Measurements from ENCODE around the gene CRAT.

The CRAT gene

GRCh38 chr9:129074106-129074505 lies 36.5 kb downstream of the CRAT start:
- no peaks in the 10 kb centered on the region for H3K9me3 Mint-ChIP-seq
- no peaks in the 10 kb centered on the region for H3K36me3 Mint-ChIP-seq (ENCODE audit: low read depth)
- DNase-seq (no peak), ATAC-seq (no peak)
- no peaks in the 10 kb centered on the region for H3K27me3 Mint-ChIP-seq
- H3K4me3 Mint-ChIP-seq = no peak overlapping the region
- H3K4me1 Mint-ChIP-seq = peaks cover 20% of the 10 kb centered on the region
- H3K27ac Mint-ChIP-seq = no peak overlapping the region

- Mint-ChIP-seq H3K9me3 (no peaks in the 10 kb centered on the region), H3K4me3 (no peak overlapping the region), H3K27me3 (no peaks in the 10 kb centered on the region), H3K4me1 (peaks cover 26% of the 10 kb centered on the region), H3K27ac (no peak overlapping the region), H3K36me3 (ENCODE audit: low read depth) (peaks cover 4% of the 10 kb centered on the region)
- DNase-seq = no peak
- no peak for ATAC-seq
These were observed 37.2 kb downstream of the CRAT start for GRCh38 chr9:129073404-129073803.

- H3K27me3 Mint-ChIP-seq = no peaks in the 10 kb centered on the region
- H3K27ac Mint-ChIP-seq = no peak overlapping the region
- ATAC-seq (no peak), DNase-seq (no peak)
- peaks cover 5% of the 10 kb centered on the region for H3K36me3 Mint-ChIP-seq (ENCODE audit: low read depth)
- no peak overlapping the region for H3K4me3 Mint-ChIP-seq
- H3K4me1 Mint-ChIP-seq = peaks cover 30% of the 10 kb centered on the region
- no peaks in the 10 kb centered on the region for H3K9me3 Mint-ChIP-seq
These were observed 38.4 kb downstream of the CRAT start for GRCh38 chr9:129072171-129072570.

- H3K9me3 Mint-ChIP-seq = no peaks in the 10 kb centered on the region
- peak; percentile 12 for DNase-seq
- H3K27me3 Mint-ChIP-seq = no peaks in the 10 kb centered on the region
- H3K4me1 Mint-ChIP-seq = peaks cover 30% of the 10 kb centered on the region
- no peak overlapping the region for H3K4me3 Mint-ChIP-seq
- H3K36me3 Mint-ChIP-seq (ENCODE audit: low read depth) = peaks cover 5% of the 10 kb centered on the region
- H3K27ac Mint-ChIP-seq = no peak overlapping the region
- no peak for ATAC-seq
These were observed 39.0 kb downstream of the CRAT start for GRCh38 chr9:129071526-129072126.

- no peak overlapping the region for H3K4me3 Mint-ChIP-seq
- no peaks in the 10 kb centered on the region for H3K27me3 Mint-ChIP-seq
- H3K9me3 Mint-ChIP-seq = no peaks in the 10 kb centered on the region
- peaks cover 5% of the 10 kb centered on the region for H3K36me3 Mint-ChIP-seq (ENCODE audit: low read depth)
- DNase-seq (no peak), ATAC-seq (no peak)
- no peak overlapping the region for H3K27ac Mint-ChIP-seq
- H3K4me1 Mint-ChIP-seq = peaks cover 30% of the 10 kb centered on the region
These were observed 39.7 kb downstream of the CRAT start for GRCh38 chr9:129070696-129071525.

GRCh38 chr9:129069862-129070641 lies 40.5 kb downstream of the CRAT start:
- ATAC-seq (no peak), DNase-seq (no peak)
- H3K27ac Mint-ChIP-seq = no peak overlapping the region
- H3K4me3 Mint-ChIP-seq = no peak overlapping the region
- H3K4me1 Mint-ChIP-seq = peaks cover 30% of the 10 kb centered on the region
- no peaks in the 10 kb centered on the region for H3K9me3 Mint-ChIP-seq
- H3K36me3 Mint-ChIP-seq (ENCODE audit: low read depth) = peaks cover 9% of the 10 kb centered on the region
- H3K27me3 Mint-ChIP-seq = no peaks in the 10 kb centered on the region

- H3K4me1 Mint-ChIP-seq = peaks cover 30% of the 10 kb centered on the region
- H3K9me3 Mint-ChIP-seq = no peaks in the 10 kb centered on the region
- DNase-seq (peak; percentile 64), ATAC-seq (peak; percentile 84)
- H3K4me3 Mint-ChIP-seq = peak overlapping the region; percentile 60
- peak overlapping the region; percentile 86 for H3K27ac Mint-ChIP-seq
- H3K36me3 Mint-ChIP-seq (ENCODE audit: low read depth) = peaks cover 11% of the 10 kb centered on the region
- no peaks in the 10 kb centered on the region for H3K27me3 Mint-ChIP-seq
These were observed 41.4 kb downstream of the CRAT start for GRCh38 chr9:129068990-129069861.

GRCh38 chr9:129068110-129068509 lies 42.5 kb downstream of the CRAT start:
- ATAC-seq = no peak
- Mint-ChIP-seq H3K27ac (peak overlapping the region; percentile 86), H3K36me3 (ENCODE audit: low read depth) (peaks cover 13% of the 10 kb centered on the region), H3K9me3 (no peaks in the 10 kb centered on the region), H3K4me3 (peak overlapping the region; percentile 60), H3K27me3 (no peaks in the 10 kb centered on the region), H3K4me1 (peaks cover 26% of the 10 kb centered on the region)
- no peak for DNase-seq

- no peak overlapping the region for H3K27ac Mint-ChIP-seq
- no peaks in the 10 kb centered on the region for H3K9me3 Mint-ChIP-seq
- no peak for DNase-seq
- H3K27me3 Mint-ChIP-seq = no peaks in the 10 kb centered on the region
- H3K4me3 Mint-ChIP-seq = no peak overlapping the region
- H3K36me3 Mint-ChIP-seq (ENCODE audit: low read depth) = peaks cover 13% of the 10 kb centered on the region
- peaks cover 14% of the 10 kb centered on the region for H3K4me1 Mint-ChIP-seq
- ATAC-seq = no peak
These were observed 46.1 kb downstream of the CRAT start for GRCh38 chr9:129064499-129064908.

- no peak for DNase-seq
- Mint-ChIP-seq H3K4me3 (no peak overlapping the region), H3K4me1 (peaks cover under 1% of the 10 kb centered on the region), H3K9me3 (no peaks in the 10 kb centered on the region), H3K27me3 (no peaks in the 10 kb centered on the region), H3K27ac (no peak overlapping the region), H3K36me3 (ENCODE audit: low read depth) (peaks cover 8% of the 10 kb centered on the region)
- no peak for ATAC-seq
These were observed 47.5 kb downstream of the CRAT start for GRCh38 chr9:129063061-129063460.

- H3K36me3 Mint-ChIP-seq (ENCODE audit: low read depth) = peaks cover 8% of the 10 kb centered on the region
- H3K9me3 Mint-ChIP-seq = no peaks in the 10 kb centered on the region
- H3K27me3 Mint-ChIP-seq = no peaks in the 10 kb centered on the region
- no peaks in the 10 kb centered on the region for H3K4me1 Mint-ChIP-seq
- no peak overlapping the region for H3K27ac Mint-ChIP-seq
- ATAC-seq (no peak), DNase-seq (no peak)
- H3K4me3 Mint-ChIP-seq = no peak overlapping the region
These were observed 49.6 kb downstream of the CRAT start for GRCh38 chr9:129060991-129061390.

GRCh38 chr9:129059796-129060785 lies 50.5 kb downstream of the CRAT start:
- no peak for DNase-seq
- no peak overlapping the region for H3K4me3 Mint-ChIP-seq
- H3K4me1 Mint-ChIP-seq = no peaks in the 10 kb centered on the region
- no peak overlapping the region for H3K27ac Mint-ChIP-seq
- H3K9me3 Mint-ChIP-seq = no peaks in the 10 kb centered on the region
- peaks cover 4% of the 10 kb centered on the region for H3K36me3 Mint-ChIP-seq (ENCODE audit: low read depth)
- no peak for ATAC-seq
- no peaks in the 10 kb centered on the region for H3K27me3 Mint-ChIP-seq
